Activated CD8-positive, alpha-beta T cell treated with anti-CD3 and anti-CD28 coated beads for 36 hours (primary cell): ENCODE data around the gene NBEAL2. TPM values are rescaled to one million over a fixed set of nuclear protein-coding genes. Genes with fewer than 3 reads are reported as not detected.
A peak's percentile ranks its signal among the peaks of the same experiment; 100 is the strongest.

ENCODE experiments used
- ATAC-seq: fragments of 200-7000 bp; cut with Tn5 transposase; one replicate; pipeline ENCODE4 v1.10.0; 2021; ENCODE audit warnings: mild to moderate bottlenecking, moderate library complexity
- CTCF ChIA-PET: fragments of 350-600 bp; sonication (Branson Sonifier 250); formaldehyde crosslinking; loops from one replicate; lab custom pipeline; 2021; ENCODE audit warnings: antibody characterized with exemption; lab: Charles Lee
- POLR2A ChIA-PET: fragments of 350-600 bp; sonication (Branson Sonifier 250); formaldehyde crosslinking; loops from one replicate; lab custom pipeline; 2021; ENCODE audit warnings: antibody characterized with exemption; lab: Charles Lee
- DNase-seq: peaks from one replicate; pipeline ENCODE4 v3.0.0-alpha.2; 2020
- H3K27ac Mint-ChIP-seq: one replicate; pipeline ENCODE4 v1.8.0; 2021; ENCODE audit warnings: mild to moderate bottlenecking, mixed read lengths
- H3K27me3 Mint-ChIP-seq: one replicate; pipeline ENCODE4 v1.8.0; 2021; ENCODE audit warnings: mixed read lengths
- H3K36me3 Mint-ChIP-seq: one replicate; pipeline ENCODE4 v1.8.0; 2021; ENCODE audit warnings: low read depth, mixed read lengths
- H3K4me1 Mint-ChIP-seq: one replicate; pipeline ENCODE4 v1.8.0; 2021; ENCODE audit warnings: low read depth, mixed read lengths
- H3K4me3 Mint-ChIP-seq: one replicate; pipeline ENCODE4 v1.8.0; 2021; ENCODE audit warnings: mild to moderate bottlenecking, moderate library complexity, mixed read lengths
- H3K9me3 Mint-ChIP-seq: one replicate; pipeline ENCODE4 v1.8.0; 2021; ENCODE audit warnings: mixed read lengths
- intact Hi-C: fragments of 100-400 bp; cut with micrococcal nuclease; formaldehyde crosslinking; loops from one replicate; pipeline ENCODE4 v1.10.0; 2022
- total RNA-seq, 2 experiments: library from RNA; stranded (reverse); gene quantifications; one replicate each; pipeline ENCODE4 v1.2.3, GENCODE V29; 2021
- TF ChIP-seq, protein P1 (sequence below): fragments of 200-600 bp; IDR thresholded peaks from one replicate; pipeline ENCODE4 v1.8.0; 2022; ENCODE audit warnings: antibody characterized with exemption, mild to moderate bottlenecking

NBEAL2 gene
- total RNA-seq, 2 experiments from 2014 or later, result 58.9 to 63.7 TPM

DNA sequence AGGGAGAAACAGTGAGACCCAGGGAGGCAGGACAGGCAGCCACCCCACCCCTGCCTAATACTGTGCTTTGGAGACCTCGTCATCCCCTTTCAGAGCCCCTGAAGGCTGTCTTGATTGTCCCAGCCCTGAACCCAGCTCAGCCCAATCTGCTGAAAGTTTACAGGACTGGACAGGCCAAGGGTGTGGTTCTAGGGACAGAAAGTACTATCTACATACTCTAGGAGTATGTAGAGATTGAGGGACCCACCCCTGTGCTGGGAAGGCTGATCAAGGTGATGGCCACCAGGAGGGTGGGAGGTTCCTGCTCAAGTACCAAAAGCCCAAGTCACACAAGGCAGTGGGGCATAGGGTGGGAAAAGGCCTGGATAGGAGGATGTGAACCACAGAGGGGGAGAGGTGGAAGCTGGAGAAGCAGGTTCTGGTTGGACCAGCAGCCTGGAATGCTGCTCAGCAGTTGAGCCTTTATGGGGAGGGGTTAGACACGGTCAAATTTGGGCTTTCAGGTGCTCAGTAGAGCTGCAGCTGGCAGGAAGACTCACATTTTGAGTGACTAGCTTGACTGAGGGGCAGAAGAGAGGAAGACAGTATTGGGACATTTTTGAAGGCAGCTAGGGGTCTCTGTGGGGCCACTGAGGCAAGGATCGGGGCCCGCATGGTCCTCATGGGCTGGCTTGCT lies 6.7 kb downstream of the NBEAL2 start:
- DNase-seq (no peak), ATAC-seq (no peak)
- H3K4me3 Mint-ChIP-seq, result no peak overlapping the region
- H3K27me3 Mint-ChIP-seq, result no peaks in the 10 kb centered on the region
- intact Hi-C loops, result no loop called here
- CTCF ChIA-PET, result interaction anchor here (2.1 kb wide), 1 partner anchor 28 kb away, joined by 5 read pairs; no protein-coding TSS in a partner anchor
- POLR2A ChIA-PET, result interaction anchor here (3.6 kb wide), 1 partner anchor 7 kb away, joined by 21 read pairs; the partner anchor contains the start of gene NBEAL2
- H3K36me3 Mint-ChIP-seq, result peaks cover 19% of the 10 kb centered on the region
- peak overlapping the region; percentile 89 for H3K27ac Mint-ChIP-seq
- no peaks in the 10 kb centered on the region for H3K9me3 Mint-ChIP-seq
- H3K4me1 Mint-ChIP-seq, result peaks cover 73% of the 10 kb centered on the region
- TF ChIP-seq, protein P1, sequence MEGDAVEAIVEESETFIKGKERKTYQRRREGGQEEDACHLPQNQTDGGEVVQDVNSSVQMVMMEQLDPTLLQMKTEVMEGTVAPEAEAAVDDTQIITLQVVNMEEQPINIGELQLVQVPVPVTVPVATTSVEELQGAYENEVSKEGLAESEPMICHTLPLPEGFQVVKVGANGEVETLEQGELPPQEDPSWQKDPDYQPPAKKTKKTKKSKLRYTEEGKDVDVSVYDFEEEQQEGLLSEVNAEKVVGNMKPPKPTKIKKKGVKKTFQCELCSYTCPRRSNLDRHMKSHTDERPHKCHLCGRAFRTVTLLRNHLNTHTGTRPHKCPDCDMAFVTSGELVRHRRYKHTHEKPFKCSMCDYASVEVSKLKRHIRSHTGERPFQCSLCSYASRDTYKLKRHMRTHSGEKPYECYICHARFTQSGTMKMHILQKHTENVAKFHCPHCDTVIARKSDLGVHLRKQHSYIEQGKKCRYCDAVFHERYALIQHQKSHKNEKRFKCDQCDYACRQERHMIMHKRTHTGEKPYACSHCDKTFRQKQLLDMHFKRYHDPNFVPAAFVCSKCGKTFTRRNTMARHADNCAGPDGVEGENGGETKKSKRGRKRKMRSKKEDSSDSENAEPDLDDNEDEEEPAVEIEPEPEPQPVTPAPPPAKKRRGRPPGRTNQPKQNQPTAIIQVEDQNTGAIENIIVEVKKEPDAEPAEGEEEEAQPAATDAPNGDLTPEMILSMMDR, result no peak

DNA sequence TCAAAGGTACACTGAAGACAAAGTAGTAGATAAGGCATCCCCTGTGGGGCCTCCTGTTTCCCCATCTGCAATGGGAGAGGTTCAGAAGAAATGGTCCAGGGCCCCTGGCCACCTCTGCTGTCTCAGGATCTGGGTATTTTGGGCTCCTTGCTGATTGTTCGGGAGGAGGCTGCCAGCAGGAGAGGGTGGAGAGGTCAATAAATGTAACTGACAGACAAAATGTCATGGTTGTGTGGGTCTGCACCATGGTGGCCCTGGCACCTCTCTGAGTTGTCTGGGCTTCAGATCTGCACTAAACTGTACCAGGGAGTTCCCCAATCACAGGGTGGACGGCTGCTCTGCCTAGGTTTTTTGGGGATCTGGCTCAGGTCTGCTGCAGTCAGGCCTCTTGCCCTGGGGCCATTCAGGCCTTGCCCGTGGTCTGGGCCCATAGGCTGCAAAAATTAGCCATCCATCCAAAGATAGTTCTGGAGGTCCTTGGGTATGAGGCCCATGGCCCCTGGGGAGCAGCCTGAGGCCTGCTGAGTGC lies 7.4 kb downstream of the NBEAL2 start:
- ChIA-PET POLR2A (interaction anchor here (0.5 to 3.6 kb wide), 5 partner anchors 8 to 1177 kb away, joined by 3 to 21 read pairs (median 4); partner anchors contain the start of gene NBEAL2), CTCF (interaction anchor here (0.9 to 2.1 kb wide), 4 partner anchors 11 to 78 kb away, joined by 3 to 5 read pairs (median 4); no protein-coding TSS in a partner anchor)
- intact Hi-C loops, result no loop called here
- Mint-ChIP-seq H3K9me3 (no peaks in the 10 kb centered on the region), H3K4me3 (peak overlapping the region; percentile 67), H3K27me3 (no peaks in the 10 kb centered on the region), H3K36me3 (peaks cover 19% of the 10 kb centered on the region), H3K27ac (peak overlapping the region; percentile 89), H3K4me1 (peaks cover 68% of the 10 kb centered on the region)
- no peak for DNase-seq
- TF ChIP-seq, protein P1, result no peak
- no peak for ATAC-seq

DNA sequence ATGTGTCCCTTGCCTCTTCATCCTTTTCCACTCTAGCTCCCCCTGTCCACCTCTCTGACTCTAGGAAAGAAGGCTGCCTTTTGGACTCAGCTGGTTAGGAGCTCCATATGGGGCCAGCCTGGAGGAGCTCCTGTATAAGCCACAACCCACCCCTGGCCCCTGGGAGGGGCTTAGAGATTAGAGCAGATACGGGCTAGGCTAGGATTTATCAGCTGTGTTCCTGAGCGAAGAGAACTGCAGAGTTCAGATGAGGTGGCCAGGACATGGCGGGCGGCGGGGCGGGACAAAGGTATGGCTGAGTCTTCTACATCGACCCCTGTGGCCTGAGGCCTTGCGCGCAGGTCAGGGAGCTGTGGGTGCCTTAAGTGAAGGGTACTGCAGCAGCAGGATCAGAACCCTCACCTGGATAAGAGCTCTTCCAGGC lies 7.9 kb downstream of the NBEAL2 start:
- H3K36me3 Mint-ChIP-seq, result peaks cover 19% of the 10 kb centered on the region
- H3K4me3 Mint-ChIP-seq, result peak overlapping the region; percentile 67
- DNase-seq (no peak), ATAC-seq (peak; percentile 26)
- H3K9me3 Mint-ChIP-seq, result no peaks in the 10 kb centered on the region
- peaks cover 68% of the 10 kb centered on the region for H3K4me1 Mint-ChIP-seq
- CTCF ChIA-PET, result interaction anchor here (0.9 to 2.1 kb wide), 4 partner anchors 11 to 78 kb away, joined by 3 to 5 read pairs (median 4); no protein-coding TSS in a partner anchor
- POLR2A ChIA-PET, result interaction anchor here (0.5 to 3.6 kb wide), 8 partner anchors 9 to 1176 kb away, joined by 3 to 21 read pairs (median 4); partner anchors contain the start of gene NBEAL2
- H3K27ac Mint-ChIP-seq, result peak overlapping the region; percentile 89
- intact Hi-C loops, result no loop called here
- no peaks in the 10 kb centered on the region for H3K27me3 Mint-ChIP-seq
- TF ChIP-seq, protein P1, result no peak

DNA sequence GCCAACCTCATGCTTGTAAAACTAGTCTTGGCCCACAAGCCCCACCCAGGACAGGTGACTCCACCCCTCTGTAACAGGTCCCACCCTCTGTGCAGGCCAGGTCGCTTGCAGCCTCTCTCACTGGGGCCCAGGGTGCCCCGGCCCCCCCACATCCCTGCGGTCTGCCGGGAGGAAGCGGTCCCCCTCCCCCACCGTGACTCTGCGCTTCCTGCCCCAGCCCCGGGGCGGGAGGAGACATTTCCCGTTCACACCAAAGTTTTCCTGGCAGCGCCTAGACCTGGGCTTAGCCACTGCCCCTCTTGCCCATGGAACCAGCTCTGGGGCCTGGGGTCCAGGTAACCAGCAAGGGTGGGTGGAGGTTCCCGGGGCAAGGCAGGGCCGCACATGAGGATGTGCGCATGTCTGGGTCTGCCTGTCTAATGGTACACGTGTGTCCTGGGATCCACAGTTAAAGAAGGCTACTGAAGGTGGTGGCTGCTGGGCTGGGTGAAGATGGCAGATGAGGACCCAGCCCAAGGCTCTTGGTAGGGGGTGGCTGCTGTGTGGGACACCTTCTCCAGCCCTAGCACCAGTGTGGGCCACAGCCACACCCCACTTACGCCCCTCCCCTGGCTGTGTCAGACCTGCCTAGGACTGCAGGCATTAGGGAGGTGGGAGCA lies 8.4 kb downstream of the NBEAL2 start:
- TF ChIP-seq, protein P1, result no peak
- H3K4me1 Mint-ChIP-seq, result peaks cover 63% of the 10 kb centered on the region
- H3K27me3 Mint-ChIP-seq, result no peaks in the 10 kb centered on the region
- intact Hi-C loops, result no loop called here
- ATAC-seq (peak; percentile 98), DNase-seq (peak; percentile 92)
- H3K4me3 Mint-ChIP-seq, result peak overlapping the region; percentile 67
- peaks cover 16% of the 10 kb centered on the region for H3K36me3 Mint-ChIP-seq
- no peaks in the 10 kb centered on the region for H3K9me3 Mint-ChIP-seq
- peak overlapping the region; percentile 89 for H3K27ac Mint-ChIP-seq
- POLR2A ChIA-PET, result interaction anchor here (0.6 to 3.6 kb wide), 7 partner anchors 9 to 87 kb away, joined by 3 to 21 read pairs (median 4); partner anchors contain the start of gene NBEAL2
- CTCF ChIA-PET, result interaction anchor here (0.9 to 2.1 kb wide), 4 partner anchors 10 to 79 kb away, joined by 3 to 5 read pairs (median 4); no protein-coding TSS in a partner anchor
